ENCODE results near the gene FAM184A.
A peak's percentile ranks its signal among the peaks of the same experiment; 100 is the strongest.
"Not testable (repeated sequence)": the region's sequence is repeated elsewhere in the genome, so short reads cannot be mapped to it uniquely, and the experiment has no call there.

The FAM184A gene

GRCh38 chr6:119100115-119100514 is 21.7 kb upstream of the FAM184A start:
- no peak for DNase-seq (ENCODE audit: low read depth, low spot score)
- H3K4me3 ChIP-seq (ENCODE audit: low read depth, low read length): no peak overlapping the region
- TF ChIP-seq CTCF (IDR thresholded peaks at IDR 0.05; ENCODE audit: low read depth, low read length): no peak
- in situ Hi-C loops (cut with HindIII; ENCODE audit: low sequenced_read_pairs): no loop called here

GRCh38 chr6:119097815-119098361 is 19.4 kb upstream of the FAM184A start:
- H3K4me3 ChIP-seq (ENCODE audit: low read depth, low read length); DNase-seq (ENCODE audit: low read depth, low spot score); in situ Hi-C loops (cut with HindIII; ENCODE audit: low sequenced_read_pairs): not testable (repeated sequence)

GRCh38 chr6:119096721-119097565 is 18.5 kb upstream of the FAM184A start:
- no peak for TF ChIP-seq CTCF (IDR thresholded peaks at IDR 0.05; ENCODE audit: low read depth, low read length)
- H3K4me3 ChIP-seq (ENCODE audit: low read depth, low read length): no peak overlapping the region
- DNase-seq (ENCODE audit: low read depth, low spot score): peak; percentile 26
- in situ Hi-C loops (cut with HindIII; ENCODE audit: low sequenced_read_pairs): no loop called here

GRCh38 chr6:119090256-119090655 is 11.8 kb upstream of the FAM184A start:
- in situ Hi-C loops (cut with HindIII; ENCODE audit: low sequenced_read_pairs): no loop called here
- no peak overlapping the region for H3K4me3 ChIP-seq (ENCODE audit: low read depth, low read length)
- no peak for TF ChIP-seq CTCF (IDR thresholded peaks at IDR 0.05; ENCODE audit: low read depth, low read length)
- DNase-seq (ENCODE audit: low read depth, low spot score): no peak

- H3K4me3 ChIP-seq (ENCODE audit: low read depth, low read length): no peak overlapping the region
- no peak for DNase-seq (ENCODE audit: low read depth, low spot score)
- TF ChIP-seq CTCF (IDR thresholded peaks at IDR 0.05; ENCODE audit: low read depth, low read length): no peak
- in situ Hi-C loops (cut with HindIII; ENCODE audit: low sequenced_read_pairs): no loop called here
These were observed 6.3 kb upstream of the FAM184A start for GRCh38 chr6:119084784-119085183.

GRCh38 chr6:119083007-119083406 is 4.5 kb upstream of the FAM184A start:
- H3K4me3 ChIP-seq (ENCODE audit: low read depth, low read length): no peak overlapping the region
- in situ Hi-C loops (cut with HindIII; ENCODE audit: low sequenced_read_pairs): no loop called here

More at GRCh38 chr6:119083007-119083406, 4.5 kb upstream of the FAM184A start:
- no peak for TF ChIP-seq CTCF (IDR thresholded peaks at IDR 0.05; ENCODE audit: low read depth, low read length)
- DNase-seq (ENCODE audit: low read depth, low spot score): no peak
